Upper lobe of left lung (tissue), 6 donors: ENCODE measurements around the gene SRD5A2. TPM values are rescaled to one million over a fixed set of nuclear protein-coding genes. Genes with fewer than 3 reads are reported as not detected.

Source experiments
- ATAC-seq, 2 donors: fragments of 200-7000 bp; cut with Tn5 transposase; one replicate each; pipeline ENCODE4 v1.9.1; 2022; ENCODE audit warnings: mild to moderate bottlenecking in 2 of 2, moderate library complexity in 2 of 2; ENCODE audit not compliant: low FRiP score in 2 of 2
- DNase-seq, 2 donors: peaks; one replicate each; pipeline ENCODE4 v3.0.0-alpha.2; 2019 to 2020
- H3K27ac ChIP-seq, 4 donors: fragments of 200-600 bp; sonication (generic); one replicate each; pipeline ENCODE4 v1.5.1; 2016 to 2019
- H3K27me3 ChIP-seq, 4 donors: fragments of 200-600 bp; sonication (generic); one replicate each; pipeline ENCODE4 v1.5.1; 2017 to 2019
- H3K36me3 ChIP-seq, 4 donors: fragments of 200-600 bp; sonication (generic); one replicate each; pipeline ENCODE4 v1.5.1; 2016 to 2019
- H3K4me1 ChIP-seq, 4 donors: fragments of 200-600 bp; sonication (generic); one replicate each; pipeline ENCODE4 v1.5.1; 2018 to 2019
- H3K4me3 ChIP-seq, 4 donors: fragments of 200-600 bp; sonication (generic); one replicate each; pipeline ENCODE4 v1.5.1; 2017 to 2019; ENCODE audit warnings: mild to moderate bottlenecking in 2 of 4, moderate library complexity in 1 of 4
- H3K9me3 ChIP-seq, 4 donors: fragments of 200-600 bp; sonication (generic); one replicate each; pipeline ENCODE4 v1.5.1; 2018 to 2019
- CTCF ChIP-seq, 6 experiments: fragments of 450-650 bp in 4 of 6; fragments of 200-600 bp in 2 of 6; sonication (generic) in 2 of 6; IDR thresholded peaks; one replicate each; pipeline ENCODE4 v1.5.1; 2016 to 2019; ENCODE audit warnings: antibody characterized with exemption in 6 of 6
- EP300 ChIP-seq, 4 donors: sonication (generic); formaldehyde crosslinking; IDR thresholded peaks; one replicate each; pipeline ENCODE4 v1.5.1; 2017; ENCODE audit warnings: antibody characterized with exemption in 4 of 4, control low read depth in 2 of 4
- POLR2A ChIP-seq, 4 donors: fragments of 450-650 bp; IDR thresholded peaks; one replicate each; pipeline ENCODE4 v1.5.1; 2016 to 2017; ENCODE audit warnings: antibody characterized with exemption in 4 of 4, mild to moderate bottlenecking in 2 of 4
- POLR2AphosphoS5 ChIP-seq, 2 donors: sonication (generic); formaldehyde crosslinking; IDR thresholded peaks; one replicate each; pipeline ENCODE4 v1.5.1; 2017; ENCODE audit warnings: antibody characterized with exemption in 2 of 2
- WGBS, 2 donors: methylation state at CpG; one replicate each; pipeline ENCODE4 v1.1.5; 2017 to 2018; 5-methylcytosine and 5-hydroxymethylcytosine counted together
- total RNA-seq, 6 donors: library from RNA; depleted of rRNA in 4 of 6; stranded (reverse); fragments of >200 nt in 4 of 6; gene quantifications; one replicate each; pipeline versions ENCODE4 v1.1.0 to v1.2.1, GENCODE V29; 2016 to 2021
- donor health status: DM: no; HTN: no; CAD: no; lungs with moderate emphysema.
- donor health status: DM: no; HTN: yes; CAD: no; lungs with severe emphysema.

The SRD5A2 gene
- total RNA-seq, 6 donors from 2014 or later, result 0.09 to 3.7 (median 0.62) TPM

GRCh38 chr2:31581124-31581795, 522 bp upstream of the SRD5A2 start:
- TF ChIP-seq POLR2AphosphoS5 (IDR thresholded peaks at IDR 0.05) (no peak), CTCF (IDR thresholded peaks at IDR 0.05) (no peak)
- WGBS, 2 donors, result 51 to 64% methylated on average over 32 to 35 of the region's 35 CpGs
- no peak for ATAC-seq
- Histone ChIP-seq H3K9me3 (no peaks in the 10 kb centered on the region), H3K4me1 (peaks cover 0 to 9% (median 0%) of the 10 kb centered on the region in 4 donors), H3K4me3 (no peak overlapping the region), H3K27ac (no peak overlapping the region), H3K27me3 (peaks cover 0 to 12% (median 4%) of the 10 kb centered on the region in 4 donors), H3K36me3 (no peaks in the 10 kb centered on the region)
- DNase-seq, result peak in 1 of 2 donors; percentile 46

- TF ChIP-seq POLR2A (IDR thresholded peaks at IDR 0.05) (no peak), POLR2AphosphoS5 (IDR thresholded peaks at IDR 0.05) (no peak), EP300 (IDR thresholded peaks at IDR 0.05) (no peak), CTCF (IDR thresholded peaks at IDR 0.05) (no peak)
- 8 to 10% methylated on average over 12 to 13 of the region's 13 CpGs for WGBS, 2 donors
- no peak overlapping the region for H3K27ac ChIP-seq
- no peak overlapping the region for H3K4me3 ChIP-seq
- no peaks in the 10 kb centered on the region for H3K9me3 ChIP-seq
- ATAC-seq (peak in 1 of 2 donors; percentile 8), DNase-seq (no peak)
- no peaks in the 10 kb centered on the region for H3K36me3 ChIP-seq
- peaks cover 0 to 12% (median 4%) of the 10 kb centered on the region in 4 donors for H3K27me3 ChIP-seq
- H3K4me1 ChIP-seq, result peaks cover 0 to 9% (median 0%) of the 10 kb centered on the region in 4 donors
Measured at GRCh38 chr2:31579996-31580320, 780 bp downstream of the SRD5A2 start.

GRCh38 chr2:31578316-31578715, 2.4 kb downstream of the SRD5A2 start:
- H3K27ac ChIP-seq, result no peak overlapping the region
- no peaks in the 10 kb centered on the region for H3K9me3 ChIP-seq
- 52 to 53% methylated on average over 3 of the region's 3 CpGs for WGBS, 2 donors
- H3K36me3 ChIP-seq, result no peaks in the 10 kb centered on the region
- peaks cover 0 to 12% (median 4%) of the 10 kb centered on the region in 4 donors for H3K27me3 ChIP-seq
- H3K4me3 ChIP-seq, result no peak overlapping the region
- no peak for TF ChIP-seq CTCF (IDR thresholded peaks at IDR 0.05)
- TF ChIP-seq POLR2AphosphoS5 (IDR thresholded peaks at IDR 0.05), result no peak
- TF ChIP-seq POLR2A (IDR thresholded peaks at IDR 0.05), result no peak
- TF ChIP-seq EP300 (IDR thresholded peaks at IDR 0.05), result no peak
- no peak for DNase-seq
- ATAC-seq, result no peak
- H3K4me1 ChIP-seq, result peaks cover 0 to 9% (median 0%) of the 10 kb centered on the region in 4 donors

GRCh38 chr2:31577143-31577542, 3.6 kb downstream of the SRD5A2 start:
- no peak for DNase-seq
- H3K4me3 ChIP-seq, result no peak overlapping the region
- no peaks in the 10 kb centered on the region for H3K36me3 ChIP-seq
- no peaks in the 10 kb centered on the region for H3K9me3 ChIP-seq
- 75 to 100% methylated on average over 1 of the region's 1 CpG for WGBS, 2 donors
- ATAC-seq, result no peak
- peaks cover 0 to 9% (median 0%) of the 10 kb centered on the region in 4 donors for H3K4me1 ChIP-seq
- TF ChIP-seq POLR2A (IDR thresholded peaks at IDR 0.05) (no peak), EP300 (IDR thresholded peaks at IDR 0.05) (no peak), POLR2AphosphoS5 (IDR thresholded peaks at IDR 0.05) (no peak), CTCF (IDR thresholded peaks at IDR 0.05) (no peak)
- H3K27ac ChIP-seq, result no peak overlapping the region
- H3K27me3 ChIP-seq, result peaks cover 0 to 12% (median 4%) of the 10 kb centered on the region in 4 donors
